HL-60 (cell line): ENCODE data around the gene TPRA1.

Experiments
- DNase-seq, 2 experiments: peaks; one replicate each; pipeline ENCODE4 v3.0.0-alpha.2; 2010 to 2020; ENCODE audit warnings: low read depth in 1 of 2, low spot score in 1 of 2
- H3K27ac ChIP-seq: fragments of 250-450 bp; sonication (Bioruptor Pico); replicated peaks from 2 replicates; pipeline ENCODE4 v1.5.1; 2020; ENCODE audit warnings: mild to moderate bottlenecking, moderate library complexity
- H3K27me3 ChIP-seq: fragments of 250-450 bp; sonication (Bioruptor Pico); 2 replicates; pipeline ENCODE4 v1.5.1; 2021; ENCODE audit warnings: mild to moderate bottlenecking, moderate library complexity; ENCODE audit not compliant: insufficient read depth, poor library complexity, severe bottlenecking
- H3K4me3 ChIP-seq: replicated peaks from 2 replicates; pipeline ENCODE4 v1.5.1; 2011; ENCODE audit warnings: mild to moderate bottlenecking, control low read depth, low read length; ENCODE audit not compliant: insufficient read depth
- GABPA ChIP-seq: IDR thresholded peaks from 2 replicates; pipeline ENCODE4 v1.6.1; 2012; ENCODE audit warnings: low read depth
- POLR2AphosphoS5 ChIP-seq: IDR thresholded peaks from 2 replicates; pipeline ENCODE4 v1.6.1; 2012; ENCODE audit warnings: low read depth
- REST ChIP-seq: IDR thresholded peaks from 2 replicates; pipeline ENCODE4 v1.6.1; 2012; ENCODE audit warnings: low read depth; ENCODE audit not compliant: insufficient replicate concordance
- SPI1 ChIP-seq: IDR thresholded peaks from 2 replicates; pipeline ENCODE4 v1.6.1; 2012; ENCODE audit warnings: low read depth, mild to moderate bottlenecking, borderline replicate concordance
- TF ChIP-seq, protein P1 (sequence below): IDR thresholded peaks from one replicate; pipeline ENCODE4 v1.5.1; 2011; ENCODE audit warnings: low read length, control low read depth, inconsistent platforms; ENCODE audit not compliant: insufficient read depth

TPRA1 gene

DNA sequence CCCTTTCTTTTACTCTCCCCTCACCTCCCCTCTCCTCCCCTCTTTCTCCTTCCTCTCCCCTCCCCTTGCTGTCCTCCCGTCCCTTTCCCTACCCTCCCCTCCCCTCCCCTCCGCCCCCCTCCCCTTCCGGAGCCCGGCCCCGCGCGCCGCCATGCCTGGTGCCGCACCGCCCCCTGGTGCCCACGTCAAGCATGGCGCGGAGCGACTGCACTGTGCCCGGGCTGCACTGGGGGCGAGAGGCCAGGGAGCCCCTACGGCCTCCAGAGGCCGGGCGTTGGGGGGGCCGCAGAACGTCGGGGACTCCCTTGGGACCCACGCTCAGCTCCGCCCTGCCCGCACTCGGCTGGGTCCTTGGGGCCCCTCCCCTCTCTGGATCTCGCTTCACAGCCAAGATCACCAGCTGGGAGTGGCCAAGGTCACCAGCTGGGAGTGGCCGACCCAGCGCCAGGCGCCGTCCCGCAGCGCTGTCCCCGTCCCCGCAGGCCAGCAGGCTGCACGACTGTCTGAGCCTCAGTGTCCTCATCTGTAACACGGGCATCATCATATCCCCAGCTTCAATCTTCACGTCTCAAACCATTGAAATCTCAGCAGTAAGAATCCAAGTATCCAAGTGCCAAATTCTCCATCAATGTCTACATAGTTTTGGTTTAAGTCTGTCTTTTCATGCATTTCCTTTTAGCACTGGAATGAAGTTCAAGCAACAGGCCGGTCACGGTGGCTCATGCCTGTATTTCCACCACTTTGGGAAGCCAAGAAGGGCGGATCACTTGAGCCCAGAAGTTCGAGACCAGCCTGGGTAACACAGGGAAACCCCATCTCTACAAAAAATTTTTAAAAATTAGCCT lies 42.5 kb downstream of the TPRA1 start:
- H3K27ac ChIP-seq = no peak overlapping the region
- DNase-seq = peak; percentile 65 to 68
- H3K27me3 ChIP-seq = no peaks in the 10 kb centered on the region
- TF ChIP-seq GABPA = no peak
- TF ChIP-seq, protein P1, sequence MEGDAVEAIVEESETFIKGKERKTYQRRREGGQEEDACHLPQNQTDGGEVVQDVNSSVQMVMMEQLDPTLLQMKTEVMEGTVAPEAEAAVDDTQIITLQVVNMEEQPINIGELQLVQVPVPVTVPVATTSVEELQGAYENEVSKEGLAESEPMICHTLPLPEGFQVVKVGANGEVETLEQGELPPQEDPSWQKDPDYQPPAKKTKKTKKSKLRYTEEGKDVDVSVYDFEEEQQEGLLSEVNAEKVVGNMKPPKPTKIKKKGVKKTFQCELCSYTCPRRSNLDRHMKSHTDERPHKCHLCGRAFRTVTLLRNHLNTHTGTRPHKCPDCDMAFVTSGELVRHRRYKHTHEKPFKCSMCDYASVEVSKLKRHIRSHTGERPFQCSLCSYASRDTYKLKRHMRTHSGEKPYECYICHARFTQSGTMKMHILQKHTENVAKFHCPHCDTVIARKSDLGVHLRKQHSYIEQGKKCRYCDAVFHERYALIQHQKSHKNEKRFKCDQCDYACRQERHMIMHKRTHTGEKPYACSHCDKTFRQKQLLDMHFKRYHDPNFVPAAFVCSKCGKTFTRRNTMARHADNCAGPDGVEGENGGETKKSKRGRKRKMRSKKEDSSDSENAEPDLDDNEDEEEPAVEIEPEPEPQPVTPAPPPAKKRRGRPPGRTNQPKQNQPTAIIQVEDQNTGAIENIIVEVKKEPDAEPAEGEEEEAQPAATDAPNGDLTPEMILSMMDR = peak; percentile 19
- peak overlapping the region; percentile 56 for H3K4me3 ChIP-seq

DNA sequence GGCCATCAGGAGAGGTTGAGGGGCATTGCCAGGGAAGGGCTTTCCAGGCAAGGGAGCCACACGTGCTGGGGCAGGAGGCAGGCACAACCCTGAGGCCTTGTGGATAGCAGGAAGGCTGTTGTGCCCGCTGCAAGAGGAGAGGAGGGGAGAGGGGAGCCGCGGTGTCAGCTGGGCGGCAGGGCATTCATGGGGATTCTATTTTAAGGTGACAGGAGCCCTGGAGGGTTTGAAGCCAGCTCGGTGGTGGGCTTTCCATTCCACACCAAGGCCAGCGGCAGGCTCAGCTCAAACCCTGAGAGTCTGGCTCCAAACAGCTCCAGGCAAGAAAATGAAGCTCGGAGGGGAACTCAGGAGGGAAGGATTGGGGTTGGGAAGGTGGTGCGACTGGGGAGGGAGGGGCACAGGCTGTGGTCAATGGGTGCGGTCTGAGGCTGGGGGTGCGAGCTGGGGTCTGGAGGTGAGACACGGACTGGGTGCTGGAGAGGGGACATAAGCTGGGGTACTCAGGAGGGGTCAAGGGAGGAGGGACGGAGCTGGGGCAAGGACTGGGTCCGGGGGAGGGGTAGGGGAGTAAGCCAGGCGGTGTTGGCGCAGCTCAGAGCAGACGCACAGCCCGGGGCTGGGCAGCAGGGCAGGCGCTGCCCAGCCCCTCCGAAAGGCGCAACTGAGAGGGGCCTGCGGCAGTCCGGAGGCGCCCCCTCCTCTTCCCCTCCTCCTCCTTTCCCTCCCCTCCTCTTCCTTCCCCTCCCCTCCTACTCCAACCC lies 43.4 kb downstream of the TPRA1 start:
- Histone ChIP-seq H3K27ac (no peak overlapping the region), H3K4me3 (peak overlapping the region; percentile 56), H3K27me3 (no peaks in the 10 kb centered on the region)
- TF ChIP-seq GABPA = no peak
- TF ChIP-seq SPI1 = no peak
- TF ChIP-seq, protein P1 = no peak
- no peak for TF ChIP-seq REST
- no peak for TF ChIP-seq POLR2AphosphoS5
- no peak for DNase-seq

GRCh38 chr3:127546554-127546953 lies 44.0 kb downstream of the TPRA1 start:
- Histone ChIP-seq H3K4me3 (no peak overlapping the region), H3K27me3 (no peaks in the 10 kb centered on the region), H3K27ac (no peak overlapping the region)
- no peak for TF ChIP-seq REST
- no peak for TF ChIP-seq POLR2AphosphoS5
- TF ChIP-seq GABPA = no peak
- TF ChIP-seq, protein P1 = no peak
- TF ChIP-seq SPI1 = no peak
- no peak for DNase-seq
